Stimulated activated CD8-positive, alpha-beta memory T cell treated with anti-CD3 and anti-CD28 coated beads, Interleukin-7, amount 100 ng/mL, for 48 hours (primary cell): Measurements from ENCODE around the gene ARNT2.
"Not testable (repeated sequence)": the region's sequence is repeated elsewhere in the genome, so short reads cannot be mapped to it uniquely, and the experiment has no call there.

Experiments
- DNase-seq, 2 donors: peaks; one replicate each; pipeline ENCODE4 v3.0.0-alpha.2; 2020; ENCODE audit warnings: low read depth in 1 of 2; ENCODE audit errors: extremely low read depth in 1 of 2

ARNT2 gene

DNA sequence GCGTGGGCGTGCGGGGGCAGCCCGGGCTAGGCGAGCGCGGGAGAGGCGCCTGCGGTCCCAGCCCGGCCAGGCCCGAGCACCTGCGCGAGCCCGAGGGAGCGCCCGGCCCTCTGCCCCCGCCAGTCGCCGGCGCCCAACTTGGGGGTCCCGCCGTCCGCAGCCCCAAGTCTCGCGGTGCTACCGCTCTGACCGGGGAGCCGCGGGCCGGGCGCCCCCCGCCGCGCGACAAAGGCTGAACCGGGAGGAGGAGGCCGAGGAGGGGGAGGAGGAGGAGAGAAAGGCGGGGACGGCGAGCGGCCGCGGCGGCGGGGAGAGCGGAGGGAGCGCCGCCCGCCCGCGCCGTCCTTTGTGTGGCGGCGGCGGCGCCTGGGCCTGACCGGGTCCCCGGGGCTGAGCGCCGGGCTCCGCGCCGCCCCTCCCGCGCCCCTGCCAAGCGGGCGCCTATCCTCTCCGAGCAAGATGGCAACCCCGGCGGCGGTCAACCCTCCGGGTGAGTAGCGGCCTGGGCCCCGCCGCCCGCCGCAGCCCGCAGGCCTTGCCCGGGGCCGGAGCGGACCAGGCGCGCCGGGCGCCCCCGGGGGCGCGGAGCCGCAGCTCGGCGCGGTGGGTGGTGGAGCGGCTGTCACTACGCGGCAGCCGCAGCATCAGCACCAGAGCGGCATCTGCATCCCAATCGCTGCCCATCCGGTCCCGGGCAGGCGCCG is at the start of gene ARNT2:
TSS of gene ARNT2 (plus strand) at position 326 of the 704 bp plus-strand sequence. CDS start at position 460, 134 bp downstream.
- DNase-seq: no peak

DNA sequence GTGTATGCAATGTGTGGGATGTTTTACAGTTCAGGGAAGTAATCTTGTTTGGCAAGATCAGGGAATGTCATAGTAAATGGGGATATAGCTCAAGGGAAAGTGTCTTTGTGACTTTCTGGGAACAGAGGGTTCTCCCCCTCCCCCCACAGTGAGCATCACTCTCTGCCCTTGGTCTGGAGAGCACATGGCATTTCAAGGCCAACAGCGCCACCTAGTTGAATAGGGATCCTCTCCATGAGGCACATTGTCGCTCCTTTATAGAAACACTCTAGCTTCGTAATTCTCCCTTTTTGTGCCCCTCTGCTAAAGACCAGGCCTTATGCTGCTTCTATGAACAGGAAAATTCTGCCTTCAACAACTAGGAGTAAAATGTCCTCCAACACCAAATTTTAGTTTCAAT is 37.1 kb upstream of the ARNT2 start:
- no peak for DNase-seq

DNA sequence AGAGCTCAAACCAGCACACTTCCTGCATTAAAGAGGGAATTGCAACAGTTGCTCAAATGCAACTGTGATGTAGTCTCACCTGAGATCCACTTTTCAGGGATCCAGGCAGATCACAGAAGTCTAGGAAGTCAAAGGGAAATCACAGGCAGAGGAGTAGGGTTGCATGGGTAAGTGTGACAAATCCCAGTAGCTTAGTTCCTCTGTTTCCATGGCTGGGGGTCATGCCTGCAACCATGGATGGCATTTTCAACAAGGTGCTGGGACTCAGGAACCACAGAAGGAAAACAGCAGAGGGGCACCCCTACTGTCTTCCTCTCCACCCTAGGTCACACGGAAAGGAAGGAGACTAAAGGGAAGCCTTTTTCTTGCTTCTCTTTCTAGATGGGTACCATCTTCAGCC is 36.5 kb upstream of the ARNT2 start:
- DNase-seq: no peak

DNA sequence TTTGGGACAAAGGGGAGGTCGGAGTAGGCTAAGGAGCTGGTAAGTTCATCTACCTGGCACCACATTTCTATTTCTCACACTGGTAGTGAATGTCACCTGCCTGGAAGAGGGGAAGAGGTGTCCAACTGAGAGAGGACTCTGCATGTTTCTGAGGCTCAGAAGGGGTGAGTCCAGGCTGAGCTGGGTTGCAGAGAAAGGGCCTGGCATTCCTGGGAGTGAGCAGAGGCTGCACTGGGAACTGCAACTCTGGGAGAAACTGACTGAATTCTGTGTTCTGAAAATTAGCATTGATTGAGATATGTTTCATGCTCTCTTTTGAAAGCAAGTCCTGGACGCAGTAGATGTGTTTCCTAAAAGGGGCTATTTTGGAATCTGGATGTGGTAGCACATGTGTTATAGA is 32.3 kb upstream of the ARNT2 start:
- DNase-seq: no peak

DNA sequence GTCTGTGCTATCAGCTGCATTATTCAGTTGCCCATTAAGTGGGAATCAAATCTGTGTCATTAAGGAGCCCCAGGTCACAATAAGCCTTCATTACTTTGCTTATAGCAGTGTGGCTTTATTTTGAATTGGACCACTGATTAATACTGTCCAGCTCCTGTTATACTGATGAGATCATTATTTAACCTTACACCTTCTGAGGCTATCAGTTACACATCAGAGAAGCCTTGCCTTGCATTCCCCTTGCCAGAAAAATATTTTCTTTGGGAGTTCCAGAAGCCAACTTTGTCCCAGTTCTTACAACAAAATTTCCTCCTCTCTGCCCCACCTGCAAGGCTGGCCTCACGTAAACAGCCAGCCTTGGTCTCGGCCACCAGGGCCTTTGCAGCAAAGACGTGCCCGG is 29.7 kb upstream of the ARNT2 start:
- no peak for DNase-seq

DNA sequence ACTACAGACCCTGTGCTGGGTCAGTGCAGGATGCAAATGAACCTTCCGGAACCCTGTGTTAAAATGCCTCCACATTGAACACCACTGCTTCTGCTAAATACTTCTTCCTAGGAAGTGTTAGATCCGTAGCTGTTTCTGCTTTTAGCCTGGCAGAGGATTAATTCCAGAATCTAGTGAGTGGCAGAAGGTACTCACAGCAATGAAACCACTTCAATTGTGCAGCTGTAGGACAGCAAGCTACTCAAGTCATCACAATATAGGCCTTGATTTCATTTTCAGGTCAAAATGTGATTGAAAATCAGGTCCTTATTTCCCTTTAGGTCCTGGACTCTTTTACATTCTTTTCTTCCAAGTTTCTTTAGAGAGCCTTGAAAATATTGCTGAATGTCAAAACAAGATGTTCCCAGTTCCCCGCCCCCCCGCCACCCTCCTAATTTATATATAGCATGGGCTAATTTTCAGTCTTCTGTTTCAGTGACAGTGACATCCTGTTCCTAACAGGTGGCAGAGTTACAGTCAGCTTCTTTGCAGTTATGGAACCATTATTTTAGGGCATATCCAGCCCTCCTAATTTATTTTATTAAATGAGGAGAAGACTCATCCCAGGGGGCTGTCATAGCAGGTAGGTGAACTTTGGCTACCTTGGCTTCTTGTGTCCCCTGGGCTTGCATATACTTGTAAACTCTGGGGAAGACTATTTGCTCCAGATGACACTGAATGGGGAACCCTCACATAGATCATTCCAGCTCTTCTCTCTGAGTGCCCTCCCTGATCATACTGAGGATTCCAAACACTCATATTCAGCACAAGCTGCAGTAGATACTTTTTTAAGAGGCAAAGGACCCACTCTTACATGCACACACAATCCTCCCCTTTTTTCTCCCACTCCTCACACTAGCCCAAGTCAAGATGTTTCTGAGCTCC is 28.0 kb upstream of the ARNT2 start:
- DNase-seq: no peak

DNA sequence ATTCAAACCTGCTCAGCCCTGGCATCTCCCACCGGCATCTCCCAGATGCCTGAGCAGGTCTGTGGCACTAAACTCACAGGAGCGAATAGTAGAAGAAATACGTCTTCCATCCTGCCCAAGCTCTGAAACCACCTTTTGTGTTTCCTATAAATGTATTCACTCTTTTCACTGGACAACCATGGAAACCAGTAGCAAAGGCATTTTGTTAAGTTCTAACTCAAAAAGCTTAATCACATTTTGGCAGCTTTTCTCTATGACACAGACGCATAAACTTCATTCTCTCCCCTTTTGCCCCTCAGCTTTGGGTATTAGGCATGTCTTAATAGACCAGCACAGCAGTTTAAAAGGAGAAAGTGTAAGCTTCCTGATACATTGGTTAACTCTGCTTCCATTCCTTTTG is 24.5 kb upstream of the ARNT2 start:
- no peak for DNase-seq

DNA sequence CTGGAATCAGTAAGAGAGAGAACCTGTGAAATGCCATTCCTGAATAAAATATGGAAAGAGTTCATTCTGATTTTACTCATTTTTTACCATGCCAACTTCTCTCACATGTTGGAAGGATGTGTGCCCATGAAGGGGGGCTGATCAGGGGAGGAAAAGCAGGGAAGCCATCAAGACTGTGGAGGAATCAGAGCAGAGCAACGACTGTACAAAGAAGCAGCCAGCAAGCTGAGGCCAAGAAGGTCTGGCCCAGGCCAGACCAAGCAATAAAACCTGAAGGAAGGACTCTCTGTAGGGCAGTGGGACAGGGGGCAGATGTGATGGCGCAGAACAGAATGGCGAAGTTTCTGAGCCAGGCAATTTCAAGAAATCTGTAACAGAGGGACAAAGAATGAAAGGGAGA is 24.0 kb upstream of the ARNT2 start:
- DNase-seq: no peak

DNA sequence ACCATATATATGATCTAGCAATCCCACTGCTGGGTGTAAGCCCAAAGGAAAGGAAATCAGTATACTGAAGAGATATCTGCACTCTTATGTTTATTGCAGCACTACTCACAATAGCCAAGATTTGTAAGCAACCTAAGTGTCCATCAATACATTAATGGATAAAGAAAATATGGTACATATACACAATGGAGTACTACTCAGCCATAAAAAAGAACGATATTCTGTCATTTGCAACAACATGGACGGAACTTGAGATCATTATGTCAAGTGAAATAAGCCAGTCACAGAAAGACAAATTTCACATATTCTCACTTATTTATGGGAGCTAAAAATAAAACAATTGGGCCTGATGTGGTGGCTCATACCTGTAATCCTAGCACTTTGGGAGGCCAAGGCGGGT is 21.9 kb upstream of the ARNT2 start:
- DNase-seq: no peak

DNA sequence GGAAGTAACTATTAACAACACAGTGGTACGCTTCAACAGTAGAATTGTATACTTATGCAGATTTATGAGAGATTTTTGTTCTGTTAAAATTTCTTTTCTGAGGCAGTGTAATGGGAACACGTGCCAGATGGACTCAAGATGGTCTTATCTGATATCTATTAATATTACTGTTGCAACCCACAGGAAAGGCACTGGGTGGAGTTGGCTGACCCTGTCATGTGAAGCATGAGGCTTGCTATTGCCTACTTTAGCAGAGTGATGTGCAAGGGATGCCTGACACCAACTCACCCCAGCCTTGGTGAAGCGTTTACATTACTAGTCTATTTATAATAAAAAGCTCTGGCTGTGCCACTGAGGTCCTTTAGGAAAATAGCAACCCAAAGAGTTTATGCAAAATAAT is 19.8 kb upstream of the ARNT2 start:
- no peak for DNase-seq

DNA sequence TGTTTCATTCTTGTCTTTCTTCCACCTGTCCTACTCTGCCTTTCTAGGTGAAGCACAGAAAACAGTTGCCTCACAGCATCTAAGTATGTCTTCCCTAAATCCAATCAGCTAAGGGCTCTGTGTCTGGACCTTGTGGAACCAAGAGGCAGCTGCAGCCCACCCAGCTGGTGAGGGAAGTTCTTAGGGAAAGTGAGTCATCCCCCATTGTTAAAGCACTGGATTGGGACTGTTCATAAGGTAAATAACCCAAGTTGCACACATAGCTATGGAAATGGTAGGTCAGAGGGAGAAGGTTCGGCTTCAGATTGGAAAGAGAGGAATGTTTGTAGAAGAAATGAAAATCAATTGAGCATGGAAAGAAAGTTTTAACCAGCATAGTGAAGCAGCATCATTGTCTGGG is 18.0 kb upstream of the ARNT2 start:
- DNase-seq: no peak

DNA sequence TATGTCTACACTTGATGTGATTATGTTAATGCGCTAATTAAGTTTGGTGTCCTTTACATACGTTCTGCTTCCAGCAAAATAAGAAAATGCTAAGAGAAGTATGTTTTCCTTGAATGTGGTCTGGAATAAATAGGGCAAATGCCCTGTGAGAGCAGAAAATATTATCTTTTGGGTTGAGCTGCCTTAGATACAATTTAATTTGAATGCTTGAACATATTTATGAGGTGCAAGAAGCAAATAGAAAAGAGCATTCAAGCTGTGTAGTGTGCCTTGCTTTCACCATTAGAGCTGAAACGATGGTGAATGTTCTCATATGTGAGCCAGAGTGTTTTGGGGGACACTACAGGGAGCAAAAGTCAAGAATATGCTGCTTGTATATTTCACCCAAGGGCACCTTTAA is 15.9 kb upstream of the ARNT2 start:
- DNase-seq: no peak

DNA sequence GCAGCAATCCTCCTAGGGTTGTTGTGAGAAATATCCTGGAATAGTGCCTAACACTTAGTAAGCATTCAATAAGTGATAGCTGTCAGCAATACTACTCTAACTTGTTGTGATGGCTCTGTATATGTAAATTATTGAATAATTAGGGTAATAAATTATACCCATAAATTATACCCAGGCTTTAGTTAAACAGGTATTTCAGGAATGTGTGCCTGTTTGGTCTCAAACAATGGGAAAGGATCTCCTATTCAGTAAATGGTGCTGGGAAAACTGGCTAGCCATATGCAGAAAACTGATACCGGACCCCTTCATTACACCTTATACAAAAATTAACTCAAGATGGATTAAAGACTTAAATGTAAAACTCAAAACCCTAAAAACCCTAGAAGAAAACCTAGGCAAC is 14.8 kb upstream of the ARNT2 start:
- DNase-seq: no peak

DNA sequence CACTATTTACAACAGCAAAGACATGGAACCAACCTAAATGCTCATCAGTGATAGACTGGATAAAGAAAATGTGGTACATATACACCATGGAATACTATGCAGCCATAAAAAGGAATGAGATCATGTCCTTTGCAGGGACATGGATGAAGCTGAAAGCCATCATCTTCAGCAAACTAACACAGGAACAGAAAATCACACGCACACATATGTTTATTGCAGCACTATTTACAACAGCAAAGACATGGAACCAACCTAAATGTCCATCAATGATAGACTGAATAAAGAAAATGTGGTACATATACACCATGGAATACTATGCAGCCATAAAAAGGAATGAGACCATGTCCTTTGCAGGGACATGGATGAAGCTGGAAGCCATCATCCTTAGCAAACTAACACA is 13.2 kb upstream of the ARNT2 start:
- not testable (repeated sequence) for DNase-seq

DNA sequence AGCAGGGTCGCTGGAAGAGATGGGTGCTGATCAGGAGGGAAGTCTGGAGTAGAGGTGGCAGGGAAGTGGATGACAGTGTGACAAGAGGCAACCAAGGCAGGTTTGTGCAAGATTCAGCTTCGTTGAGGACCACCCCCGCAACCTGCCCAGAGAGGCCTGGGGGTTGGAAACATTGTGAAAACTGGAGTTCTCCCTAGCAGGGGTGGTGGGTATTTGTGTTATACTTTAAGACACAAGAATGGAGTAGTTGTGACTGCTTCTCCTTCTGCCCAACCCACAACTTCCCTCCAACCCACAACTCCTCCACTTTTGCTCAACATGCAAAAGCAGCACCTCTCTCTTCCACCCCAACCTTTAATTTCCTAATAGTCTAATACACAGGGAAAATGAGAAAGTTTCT is 8.6 kb upstream of the ARNT2 start:
- DNase-seq: no peak

DNA sequence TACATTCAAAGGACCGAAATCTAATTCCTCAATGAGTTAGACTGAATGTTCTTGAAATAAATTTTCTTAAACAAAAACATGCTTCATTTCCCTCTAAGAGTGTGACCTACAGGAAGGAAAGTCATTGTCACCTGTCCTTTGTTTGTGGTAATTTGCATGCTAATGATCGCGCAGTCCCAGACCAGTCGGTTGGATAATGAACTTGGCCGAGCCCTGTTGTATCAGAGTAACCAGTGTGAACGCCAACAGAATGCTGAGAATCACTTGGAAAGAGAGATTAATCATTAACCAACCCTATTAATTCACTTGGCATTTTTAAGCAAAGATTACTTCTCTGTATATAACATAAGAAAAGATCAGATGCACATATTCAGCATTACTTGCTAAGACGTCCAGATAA is 8.1 kb upstream of the ARNT2 start:
- no peak for DNase-seq

DNA sequence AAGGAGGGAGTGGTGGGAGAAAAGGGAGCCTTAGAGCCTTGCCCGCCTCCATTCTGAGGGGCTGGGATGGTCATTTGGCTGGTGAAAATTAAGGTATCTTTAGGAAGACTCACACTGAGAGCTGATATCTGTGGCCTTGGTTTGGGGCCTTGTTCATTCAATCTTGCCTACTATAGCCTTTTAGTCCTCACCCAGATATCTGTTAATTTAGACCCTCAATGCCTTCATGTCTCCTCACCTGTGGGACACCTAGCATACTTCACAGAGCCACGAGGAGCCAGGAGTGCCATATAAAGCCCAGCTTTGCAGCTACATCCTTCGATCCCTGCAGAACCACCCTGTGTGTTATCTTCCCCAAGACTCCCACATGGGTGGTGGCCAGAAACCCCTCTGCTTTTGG is 4.7 kb upstream of the ARNT2 start:
- no peak for DNase-seq

DNA sequence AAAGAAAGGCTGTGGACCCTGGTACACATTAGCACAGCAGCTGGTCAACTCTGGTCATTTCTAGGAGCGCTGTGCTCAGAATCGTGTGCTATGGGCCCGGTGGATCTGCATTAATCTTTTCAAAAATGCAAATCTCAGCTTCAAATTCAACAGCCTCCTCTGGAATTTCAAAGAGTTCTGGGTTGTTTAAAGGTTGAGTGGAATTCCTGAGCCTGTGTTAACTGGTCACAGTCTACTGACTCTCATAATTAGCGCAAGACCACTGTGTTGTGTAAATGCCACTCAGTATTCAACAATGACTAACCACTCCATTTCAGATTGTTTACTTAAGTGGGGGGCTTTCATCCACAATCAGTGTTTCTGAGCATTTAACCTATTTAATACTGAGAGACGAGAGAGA is 2.7 kb upstream of the ARNT2 start:
- no peak for DNase-seq

DNA sequence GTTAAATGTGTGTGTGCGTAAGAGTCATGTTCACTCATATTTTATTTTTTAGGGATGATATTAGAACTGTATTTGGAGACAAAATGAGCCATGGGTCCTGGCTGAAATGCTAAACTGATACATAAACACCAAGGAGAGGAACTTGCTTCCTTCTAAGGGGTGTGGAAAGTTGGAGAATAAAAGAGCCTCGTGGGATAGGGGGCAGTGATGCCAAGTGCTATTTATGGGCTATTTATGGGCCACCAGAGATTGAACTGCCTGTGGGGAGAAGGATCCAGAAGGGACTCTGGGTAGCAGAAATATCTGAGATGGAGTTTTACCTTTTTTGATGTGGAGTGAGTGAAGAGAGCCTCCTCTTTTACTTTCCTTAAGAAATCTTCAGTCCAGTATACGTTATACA is 1.8 kb upstream of the ARNT2 start:
- DNase-seq: no peak

DNA sequence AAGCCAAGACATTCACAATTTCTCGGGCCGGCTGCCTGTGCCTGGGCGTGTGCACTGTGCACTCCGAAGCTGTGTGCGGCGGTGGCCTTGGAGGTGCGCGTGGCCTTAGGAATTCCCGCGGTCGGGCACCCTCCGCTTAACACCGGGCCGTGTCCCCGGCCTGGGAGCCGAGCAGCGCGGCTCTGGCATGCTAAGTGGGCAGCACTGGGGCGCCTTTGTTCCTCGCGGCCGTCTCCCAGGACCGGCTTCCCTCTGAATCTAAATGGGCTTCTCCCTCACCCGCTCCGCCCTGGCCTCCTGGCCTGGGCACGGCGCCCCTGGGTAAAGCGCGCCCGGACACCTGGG is 498 bp upstream of the ARNT2 start:
- no peak for DNase-seq

DNA sequence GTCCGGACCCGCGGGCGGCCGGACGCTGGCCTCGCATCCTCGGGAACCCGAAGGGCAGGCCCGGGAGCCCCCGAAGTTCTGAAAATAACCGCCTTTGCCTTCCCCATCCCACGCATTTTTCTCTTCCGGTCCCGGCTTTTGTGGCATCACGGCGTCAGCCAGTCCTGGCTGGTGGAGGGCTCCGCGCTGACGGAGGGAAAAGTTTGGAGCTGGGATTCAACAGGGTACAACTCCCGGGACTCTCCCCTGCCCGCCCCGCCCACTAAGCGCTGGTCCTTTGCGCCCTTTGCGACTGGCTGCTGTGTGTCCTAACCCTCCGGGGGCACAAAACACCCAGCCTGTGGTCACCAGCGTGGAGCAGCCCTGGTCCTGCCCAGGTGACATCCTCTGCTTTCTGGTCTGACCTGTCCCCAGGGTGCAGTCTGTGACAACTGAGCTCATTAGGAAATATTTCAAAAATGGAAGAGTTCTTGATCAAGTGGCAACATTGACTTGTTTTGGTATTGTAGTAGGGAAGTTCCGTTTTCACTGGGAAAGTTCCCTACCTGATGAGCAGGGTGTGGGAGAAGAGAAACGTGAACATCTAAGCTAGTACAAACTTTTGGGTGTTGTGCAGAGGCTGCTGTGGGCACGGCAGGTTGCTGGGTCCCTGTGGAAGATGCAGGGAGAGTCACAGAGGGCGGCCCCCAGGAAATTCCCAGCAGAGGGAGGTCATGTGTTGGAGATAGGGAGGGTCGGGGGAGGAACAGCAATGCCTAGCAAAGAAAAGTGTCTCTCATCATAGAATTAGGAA is 775 bp downstream of the ARNT2 start:
- no peak for DNase-seq

DNA sequence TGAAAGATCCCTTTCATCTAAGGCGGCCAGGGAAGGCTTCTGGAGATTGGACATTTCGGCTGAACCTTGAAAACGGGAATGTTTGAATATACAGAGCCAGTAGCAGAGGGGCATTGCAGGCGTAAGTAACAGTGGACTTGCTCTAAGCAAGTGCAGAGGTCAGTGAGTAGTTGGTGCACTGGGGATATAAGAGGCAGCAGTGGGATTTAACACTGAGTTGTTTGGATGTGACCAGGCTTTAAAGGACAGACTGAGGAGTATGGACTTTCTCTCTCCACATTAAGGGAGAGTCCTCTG is 1.3 kb downstream of the ARNT2 start:
- DNase-seq: no peak
